Endothelial cell of umbilical vein (primary cell): ENCODE data around the gene USP36. TPM values are rescaled to one million over a fixed set of nuclear protein-coding genes. Genes with fewer than 3 reads are reported as not detected.

Experiments used
- BruUV-seq: library from RNA; stranded (reverse); fragments of 400-500 nt; replicated peaks from 2 replicates; lab custom pipeline; 2021; lab: Mats Ljungman, UMichigan
- CTCF ChIA-PET: fragments of 300-600, 350-600 bp; sonication (Branson Sonifier 250); formaldehyde crosslinking; loops from one replicate; lab custom pipeline; 2021; ENCODE audit warnings: antibody characterized with exemption, inconsistent platforms; lab: Charles Lee
- POLR2A ChIA-PET: fragments of 300-600, 350-600 bp; sonication (Branson Sonifier 250); formaldehyde crosslinking; loops from one replicate; lab custom pipeline; 2021; ENCODE audit warnings: antibody characterized with exemption, inconsistent platforms; lab: Charles Lee
- DNase-seq: peaks from one replicate; pipeline ENCODE4 v3.0.0-alpha.2; 2011; ENCODE audit warnings: low read depth, low spot score
- FAIRE-seq: peaks from 2 replicates; lab custom pipeline; 2011; peaks lifted over from hg19 to GRCh38; lab: Jason Lieb, UNC
- H2AFZ ChIP-seq: 2 replicates; pipeline ENCODE4 v1.6.0; 2012; ENCODE audit warnings: low read depth, low read length, control low read depth, inconsistent platforms
- H3K27ac ChIP-seq: 2 replicates; pipeline ENCODE4 v1.5.1; 2011; ENCODE audit warnings: low read depth, mild to moderate bottlenecking, control low read depth, low read length, moderate library complexity; ENCODE audit not compliant: insufficient read depth
- H3K27me3 ChIP-seq, 2 experiments: 2 replicates each; pipeline versions ENCODE4 v1.6.0 to v1.6.1; 2011; ENCODE audit warnings: low read length in 2 of 2, mixed read lengths in 1 of 2; ENCODE audit not compliant: control insufficient read depth in 2 of 2, insufficient read depth in 2 of 2
- H3K36me3 ChIP-seq, 2 experiments: 2 replicates in 1 of 2; 3 replicates in 1 of 2; pipeline ENCODE4 v1.5.1; 2011; ENCODE audit warnings: low read length in 2 of 2, mild to moderate bottlenecking in 1 of 2, moderate library complexity in 1 of 2; ENCODE audit not compliant: control insufficient read depth in 2 of 2, insufficient read depth in 2 of 2; ENCODE audit errors: extremely low read depth in 1 of 2
- H3K4me1 ChIP-seq: 3 replicates; pipeline ENCODE4 v1.5.1; 2011; ENCODE audit warnings: mild to moderate bottlenecking, low read length; ENCODE audit not compliant: control insufficient read depth, insufficient read depth; ENCODE audit errors: extremely low read depth
- H3K4me2 ChIP-seq: 2 replicates; pipeline ENCODE4 v1.6.1; 2011; ENCODE audit warnings: low read length, control low read depth, mixed read lengths; ENCODE audit not compliant: insufficient read depth
- H3K4me3 ChIP-seq, 3 experiments: fragments of 200-600 bp in 1 of 3; sonication (generic), shearing (Covaris generic) in 1 of 3; replicated peaks in 1 of 3; 2 replicates each; pipeline ENCODE4 v1.5.1; 2011 to 2016; ENCODE audit warnings: control low read depth in 3 of 3, low read length in 3 of 3, mild to moderate bottlenecking in 2 of 3, inconsistent platforms in 1 of 3, low read depth in 1 of 3, moderate library complexity in 1 of 3; ENCODE audit not compliant: insufficient read depth in 1 of 3
- H3K79me2 ChIP-seq: 2 replicates; pipeline ENCODE4 v1.6.0; 2012; ENCODE audit warnings: low read length, inconsistent platforms; ENCODE audit not compliant: control insufficient read depth, insufficient read depth
- H3K9ac ChIP-seq: replicated peaks from 2 replicates; pipeline ENCODE3; 2011; ENCODE audit warnings: low read length, control low read depth; ENCODE audit not compliant: insufficient read depth; ENCODE audit errors: extremely low read depth
- H3K9me1 ChIP-seq: replicated peaks from 3 replicates; pipeline ENCODE4 v1.6.0; 2011; ENCODE audit warnings: mild to moderate bottlenecking, low read length; ENCODE audit not compliant: control insufficient read depth, insufficient read depth; ENCODE audit errors: extremely low read depth
- H3K9me3 ChIP-seq: replicated peaks from 2 replicates; pipeline ENCODE4 v1.5.1; 2012; ENCODE audit warnings: low read length, inconsistent platforms; ENCODE audit not compliant: control insufficient read depth, insufficient read depth
- H4K20me1 ChIP-seq: replicated peaks from 2 replicates; pipeline ENCODE3; 2011; ENCODE audit warnings: mild to moderate bottlenecking, low read length; ENCODE audit not compliant: control insufficient read depth, insufficient read depth; ENCODE audit errors: extremely low read depth
- CTCF ChIP-seq, 2 donors: IDR thresholded peaks; 1 replicate in 1 of 2; 2 replicates in 1 of 2; pipeline ENCODE4 v1.5.1; 2011; ENCODE audit warnings: low read length in 2 of 2, mild to moderate bottlenecking in 2 of 2, moderate library complexity in 2 of 2, control low read depth in 1 of 2, inconsistent platforms in 1 of 2, low read depth in 1 of 2; ENCODE audit not compliant: insufficient read depth in 1 of 2; ENCODE audit errors: extremely low read depth in 1 of 2
- EZH2 ChIP-seq: IDR thresholded peaks from 2 replicates; pipeline ENCODE4 v1.6.1; 2012; ENCODE audit warnings: borderline replicate concordance, low read depth, mild to moderate bottlenecking, moderate library complexity, low read length, inconsistent platforms; ENCODE audit not compliant: severe bottlenecking
- FOS ChIP-seq: IDR thresholded peaks from 2 replicates; pipeline ENCODE4 v1.6.1; 2011; ENCODE audit warnings: mild to moderate bottlenecking, low read length, moderate library complexity, borderline replicate concordance; ENCODE audit not compliant: insufficient read depth
- GATA2 ChIP-seq: IDR thresholded peaks from 2 replicates; pipeline ENCODE4 v1.7.0; 2011; ENCODE audit warnings: low read depth, mild to moderate bottlenecking, moderate library complexity, mixed read lengths, low read length; ENCODE audit not compliant: insufficient read length, insufficient read depth
- JUN ChIP-seq: IDR thresholded peaks from 2 replicates; pipeline ENCODE4 v1.6.1; 2011; ENCODE audit warnings: borderline replicate concordance, low read depth; ENCODE audit not compliant: insufficient read length, insufficient read depth
- MAX ChIP-seq: IDR thresholded peaks from 2 replicates; pipeline ENCODE4 v1.6.1; 2011; ENCODE audit not compliant: insufficient read depth, insufficient read length
- MYC ChIP-seq: IDR thresholded peaks from one replicate; pipeline ENCODE4 v1.6.1; 2011; ENCODE audit warnings: mild to moderate bottlenecking, low read depth, low read length
- POLR2A ChIP-seq: IDR thresholded peaks from 2 replicates; pipeline ENCODE4 v1.6.1; 2012; ENCODE audit warnings: low read depth, mild to moderate bottlenecking, control low read depth, low read length
- POLR2AphosphoS5 ChIP-seq: IDR thresholded peaks from 2 replicates; pipeline ENCODE4 v1.6.1; 2012; ENCODE audit warnings: low read depth, mild to moderate bottlenecking, control low read depth, low read length, moderate library complexity; ENCODE audit not compliant: insufficient read depth
- dilution Hi-C: fragments of 300-500 bp; cut with MboI; formaldehyde crosslinking; loops from one replicate; pipeline ENCODE4 v1.15.0; 2019; ENCODE audit warnings: low sequenced_read_pairs; ENCODE audit not compliant: extremely low pct_ligation_motif_present
- intact Hi-C: fragments of 100-400 bp; cut with micrococcal nuclease; formaldehyde crosslinking; loops from one replicate; pipeline ENCODE4 v1.10.0; 2022
- polyA plus RNA-seq, 4 experiments: library from polyadenylated mRNA; depleted of rRNA in 3 of 4; stranded (reverse) in 3 of 4; unstranded in 1 of 4; fragments of >200 nt; gene quantifications; 2 replicates each; pipeline versions ENCODE4 v1.2.1 to v1.2.3, GENCODE V29; 2011 to 2012; ENCODE audit warnings: missing spikeins in 1 of 4
- total RNA-seq: library from RNA; stranded (reverse); gene quantifications from 2 replicates; pipeline ENCODE4 v1.2.3, GENCODE V29; 2021

The USP36 gene
- total and polyA plus RNA-seq, 2 donors (not counting 3 experiments of a cell fraction or from before 2014, with no cell fraction given): 29.8 to 46.6 TPM

GRCh38 chr17:78794864-78795640 is 45.6 kb downstream of the USP36 start:
- dilution Hi-C loops (no loop called here), intact Hi-C loops (no loop called here)
- ChIA-PET CTCF (interaction anchor here (1.5 kb wide), 2 partner anchors 9 to 10 kb away, joined by 3 to 4 read pairs; no protein-coding TSS in a partner anchor), POLR2A (no interaction called here)
- Histone ChIP-seq H3K9ac (no peak overlapping the region), H3K4me1 (peaks cover 8% of the 10 kb centered on the region), H3K9me1 (no peaks in the 10 kb centered on the region), H3K79me2 (no peaks in the 10 kb centered on the region), H3K9me3 (no peaks in the 10 kb centered on the region), H3K4me3 (no peak overlapping the region), H3K36me3 (peaks cover 9 to 34% of the 10 kb centered on the region in 2 experiments), H3K4me2 (no peak overlapping the region), H4K20me1 (no peaks in the 10 kb centered on the region), H3K27me3 (no peaks in the 10 kb centered on the region), H2AFZ (no peak overlapping the region), H3K27ac (no peak overlapping the region)
- TF ChIP-seq MAX (no peak), CTCF (IDR thresholded peaks at IDR 0.05; ENCODE audit: extremely low read depth in 1 of 2, insufficient read depth in 1 of 2, low read depth in 1 of 2, low read length in 2 of 2) (no peak), FOS (no peak), POLR2AphosphoS5 (no peak), JUN (no peak), MYC (no peak), GATA2 (no peak), POLR2A (no peak), EZH2 (no peak)
- DNase-seq (no peak), FAIRE-seq (no peak)
- no TSS peak for BruUV-seq
